Measurements from ENCODE around the gene NKTR.

The NKTR gene

GRCh38 chr3:42662813-42663535, 62.5 kb downstream of the NKTR start:
- DNase-seq (ENCODE audit: low read depth) = no peak

GRCh38 chr3:42663581-42664437, 63.3 kb downstream of the NKTR start:
- no peak for DNase-seq (ENCODE audit: low read depth)

DNA sequence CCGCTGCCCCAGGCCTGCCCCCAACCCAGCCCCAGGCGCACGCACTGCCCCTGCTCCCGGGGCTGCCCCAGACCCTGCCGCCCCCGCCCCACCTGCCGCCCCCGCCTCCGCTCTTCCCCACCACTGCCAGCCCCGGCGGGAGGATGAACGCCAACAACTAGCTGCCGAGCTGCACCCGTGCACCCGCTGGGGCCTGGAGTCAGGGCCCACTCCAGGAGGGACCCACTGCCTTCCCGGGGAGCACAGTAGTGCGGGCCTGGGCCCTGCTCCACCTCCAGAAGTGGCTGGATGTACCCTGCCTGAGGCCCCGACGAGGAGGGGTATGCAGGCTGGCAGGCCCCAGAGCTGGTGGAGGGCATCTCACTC, 63.9 kb downstream of the NKTR start:
- DNase-seq (ENCODE audit: low read depth) = no peak

DNA sequence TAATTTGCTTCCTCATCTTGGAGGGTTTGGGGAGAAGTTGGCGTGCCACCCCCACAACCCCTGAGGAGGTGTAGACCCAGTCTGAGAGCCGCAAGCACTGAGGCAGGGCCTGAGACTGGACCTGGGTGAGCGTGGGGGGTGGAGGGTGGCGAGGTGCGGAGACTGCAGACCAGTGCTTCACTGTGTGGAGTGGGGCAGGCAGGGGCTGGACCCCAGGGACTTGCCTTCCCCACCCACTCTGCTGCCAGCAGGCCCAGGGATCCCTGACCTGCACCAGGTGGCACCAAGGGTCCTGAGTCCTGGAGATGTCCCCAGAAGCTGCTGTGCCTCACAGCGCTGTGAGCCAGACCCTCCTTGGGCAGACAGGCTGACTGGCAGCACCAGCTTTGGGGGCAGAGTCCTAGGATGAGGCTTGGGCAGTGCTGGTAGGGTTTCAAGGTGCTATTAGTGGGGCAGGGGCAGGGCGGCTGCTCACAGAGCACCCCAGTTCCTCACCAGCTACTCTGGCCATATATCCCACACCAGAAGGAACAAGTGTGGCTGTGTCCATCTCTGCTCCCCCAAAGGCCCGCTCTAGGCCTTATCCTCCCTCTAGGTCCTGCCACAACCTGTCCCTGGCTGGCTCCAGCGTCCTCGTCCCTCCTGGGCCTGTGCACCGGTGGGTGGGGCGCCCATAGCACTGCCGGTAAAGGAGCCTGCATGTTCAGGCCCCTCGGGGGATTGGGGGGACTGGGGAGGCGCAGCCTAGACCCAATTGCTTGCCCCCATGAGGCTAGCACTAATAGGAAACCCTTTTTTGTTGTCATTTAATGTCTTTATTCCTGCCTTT, 64.8 kb downstream of the NKTR start:
- no peak for DNase-seq (ENCODE audit: low read depth)

- DNase-seq (ENCODE audit: low read depth) = no peak
Observed at GRCh38 chr3:42666022-42666421, 65.5 kb downstream of the NKTR start.

DNA sequence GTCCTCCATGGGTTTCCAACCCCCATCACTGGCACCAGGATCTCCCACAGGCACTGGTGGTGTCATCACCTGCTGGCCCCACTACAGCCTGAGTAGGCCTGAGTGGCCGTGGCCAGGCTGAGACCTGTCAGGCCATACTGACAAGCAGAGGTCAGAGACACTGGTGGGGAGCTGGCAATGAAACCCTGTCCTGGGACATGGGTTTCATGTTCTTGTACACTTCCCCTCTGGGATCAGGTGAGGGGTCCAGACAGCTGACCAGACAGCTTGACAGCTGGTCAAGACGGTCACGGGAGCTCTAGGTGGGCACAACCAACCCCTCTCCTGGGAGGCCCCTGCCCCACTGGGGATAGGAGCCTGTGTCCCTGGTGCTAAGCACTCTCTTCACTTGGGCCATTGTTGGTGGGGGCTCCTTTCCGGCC, 66.1 kb downstream of the NKTR start:
- DNase-seq (ENCODE audit: low read depth) = no peak

DNA sequence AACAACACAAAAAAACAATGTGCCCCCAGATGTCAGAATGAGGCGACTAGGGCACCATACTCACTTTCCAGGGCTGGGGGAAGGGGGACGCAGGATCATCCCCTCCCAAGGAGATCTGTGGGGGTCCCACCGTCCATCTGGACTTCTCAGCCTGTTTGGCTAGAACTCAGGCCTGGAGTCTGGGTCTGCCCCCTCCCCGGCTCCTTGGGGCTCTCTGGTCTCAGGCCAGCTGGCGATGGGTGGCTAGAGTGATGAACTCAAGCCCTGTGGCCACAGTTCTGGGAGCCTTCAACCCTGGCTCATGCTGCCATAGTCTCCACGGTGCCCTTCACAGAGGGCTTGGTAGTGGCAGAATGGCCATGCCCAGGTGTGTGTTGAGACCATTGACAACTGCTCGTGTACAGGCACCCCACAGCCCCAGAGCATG, 66.6 kb downstream of the NKTR start:
- DNase-seq (ENCODE audit: low read depth) = no peak

- no peak for DNase-seq (ENCODE audit: low read depth)
Observed at GRCh38 chr3:42667523-42668412, 67.3 kb downstream of the NKTR start.

DNA sequence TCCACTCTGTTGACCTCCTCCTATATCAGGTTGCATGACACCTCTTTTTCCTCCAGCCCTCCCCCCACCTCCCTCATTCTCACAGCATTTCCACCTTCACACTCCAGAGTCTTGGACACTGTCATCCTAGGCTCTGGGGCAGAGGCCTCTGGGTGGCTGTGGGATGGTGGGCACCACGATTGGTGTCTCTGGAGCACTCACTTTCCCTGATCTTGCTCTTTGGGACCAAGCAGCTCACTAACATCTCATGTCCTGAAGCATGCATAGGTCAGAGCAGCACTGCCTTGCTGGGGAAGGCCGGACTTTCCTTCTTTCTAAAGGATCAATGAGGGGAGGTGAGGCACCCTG, 67.9 kb downstream of the NKTR start:
- DNase-seq (ENCODE audit: low read depth) = no peak

DNA sequence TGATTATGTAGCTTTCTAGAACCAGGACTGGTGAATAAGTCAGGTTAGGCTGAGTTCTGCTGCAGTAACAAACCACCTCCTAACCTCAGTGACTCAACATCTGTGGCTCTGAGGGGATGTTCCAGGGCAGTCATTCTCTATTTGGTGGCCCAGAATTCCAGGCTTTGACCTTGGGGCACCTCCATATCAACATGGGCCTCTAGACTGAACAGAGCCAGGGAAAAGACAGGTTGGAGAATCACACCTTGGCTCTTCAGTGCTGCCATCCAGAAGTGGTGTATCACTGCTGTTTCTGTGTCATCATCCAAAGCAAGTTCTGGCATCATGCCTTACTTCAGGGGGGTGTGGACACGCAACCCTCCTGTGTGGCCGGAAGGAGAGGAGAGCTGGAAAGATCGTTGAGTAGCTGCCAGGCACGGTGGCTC, 68.3 kb downstream of the NKTR start:
- no peak for DNase-seq (ENCODE audit: low read depth)

- no peak for DNase-seq (ENCODE audit: low read depth)
Observed at GRCh38 chr3:42670051-42670576, 69.6 kb downstream of the NKTR start.

GRCh38 chr3:42670670-42671069, 70.2 kb downstream of the NKTR start:
- DNase-seq (ENCODE audit: low read depth) = no peak

DNA sequence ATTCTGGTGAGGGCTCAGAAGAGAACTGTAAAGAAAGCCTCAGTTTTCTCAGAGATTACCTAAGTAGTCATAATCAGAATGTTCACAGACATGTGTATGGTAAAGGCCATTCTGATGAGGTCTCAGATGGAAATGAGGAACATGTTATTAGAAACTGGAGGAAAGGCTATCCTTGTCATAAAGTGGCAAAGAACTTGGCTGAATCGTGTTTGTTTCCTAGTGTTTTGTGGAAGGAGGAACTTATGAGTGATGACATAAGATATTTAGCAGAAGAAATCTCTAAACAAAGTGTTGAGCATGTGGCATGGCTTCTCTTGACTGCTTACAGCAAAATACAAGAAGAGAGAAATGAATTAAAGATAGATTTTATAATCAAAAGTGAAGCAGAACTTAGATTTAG, 72.0 kb downstream of the NKTR start:
- no peak for DNase-seq (ENCODE audit: low read depth)

DNA sequence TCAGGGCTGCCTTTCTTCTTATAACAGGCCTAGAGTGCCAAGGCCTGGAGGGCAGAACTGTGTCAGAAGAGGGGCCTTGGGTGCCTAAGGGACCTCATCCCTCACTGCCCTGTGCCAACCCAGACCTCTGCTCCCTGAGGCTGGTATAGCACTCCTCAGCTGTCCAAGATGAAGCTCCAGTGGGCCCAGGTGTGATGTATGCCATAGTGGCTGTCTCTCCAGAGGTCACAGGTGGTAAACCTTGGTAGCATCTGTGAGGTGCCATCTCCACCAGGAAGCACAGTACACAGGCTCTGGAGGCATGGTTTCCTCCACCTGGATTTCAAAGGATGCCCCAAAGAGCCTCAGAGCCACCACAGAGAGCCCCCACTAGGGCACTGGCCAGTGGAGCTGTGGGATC, 72.6 kb downstream of the NKTR start:
- no peak for DNase-seq (ENCODE audit: low read depth)

GRCh38 chr3:42674146-42674545, 73.7 kb downstream of the NKTR start:
- no peak for DNase-seq (ENCODE audit: low read depth)

DNA sequence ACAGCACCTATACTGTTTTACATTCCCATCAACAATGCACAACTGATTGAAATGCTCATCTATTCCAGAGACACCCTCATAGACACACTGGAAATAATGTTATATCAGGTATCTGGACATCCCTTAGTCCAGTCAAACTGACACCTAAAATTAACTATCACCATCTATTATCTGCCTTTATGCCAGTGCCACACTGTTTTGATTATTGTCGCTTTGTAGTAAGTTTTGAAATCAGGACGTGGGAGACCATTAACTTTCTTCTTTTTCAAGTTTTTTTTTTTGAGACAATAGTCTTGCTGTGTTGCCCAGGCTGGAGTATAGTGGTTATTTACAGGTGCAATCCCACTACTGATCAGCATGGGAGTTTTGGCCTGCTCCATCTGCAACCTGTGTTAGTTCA, 75.4 kb downstream of the NKTR start:
- DNase-seq (ENCODE audit: low read depth) = no peak

DNA sequence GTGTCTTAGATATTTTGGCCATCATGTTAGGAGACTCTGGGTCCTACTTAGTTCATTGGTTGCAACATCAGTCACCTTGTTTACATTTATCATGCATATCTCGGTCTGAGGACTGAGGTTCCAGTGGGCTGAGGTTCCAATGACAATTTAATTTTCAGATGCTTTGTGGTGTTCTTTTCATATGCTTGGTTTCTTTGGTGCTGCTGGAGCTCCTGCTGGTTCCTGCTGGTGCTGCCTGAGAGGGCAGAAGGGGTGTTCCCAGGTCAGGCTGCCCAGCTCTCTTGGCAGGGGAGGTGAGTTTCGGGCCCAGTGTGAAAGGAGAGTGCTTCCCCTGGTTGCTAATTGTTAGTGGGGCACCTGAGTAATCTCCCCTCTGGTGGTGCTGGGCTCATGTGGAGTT, 78.0 kb downstream of the NKTR start:
- DNase-seq (ENCODE audit: low read depth) = no peak

DNA sequence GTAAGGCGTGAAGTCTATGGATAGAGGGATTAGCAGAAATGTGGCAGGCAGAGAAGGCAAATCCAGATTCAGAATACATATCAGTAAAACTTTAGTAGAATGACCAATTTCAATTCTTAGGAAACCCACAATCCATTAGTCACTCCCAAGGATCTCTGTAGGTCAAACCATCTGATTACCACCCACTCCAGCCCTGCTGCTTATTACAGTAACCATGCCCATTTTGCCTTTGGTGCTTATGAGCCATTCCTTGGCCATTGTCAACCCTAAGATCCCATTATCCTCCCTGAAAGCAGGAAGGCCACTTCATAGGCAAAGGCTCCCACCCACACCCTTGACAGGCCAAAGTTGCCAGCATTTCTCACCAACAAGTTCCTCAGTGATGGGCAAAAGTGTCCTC, 79.8 kb downstream of the NKTR start:
- DNase-seq (ENCODE audit: low read depth) = no peak

DNA sequence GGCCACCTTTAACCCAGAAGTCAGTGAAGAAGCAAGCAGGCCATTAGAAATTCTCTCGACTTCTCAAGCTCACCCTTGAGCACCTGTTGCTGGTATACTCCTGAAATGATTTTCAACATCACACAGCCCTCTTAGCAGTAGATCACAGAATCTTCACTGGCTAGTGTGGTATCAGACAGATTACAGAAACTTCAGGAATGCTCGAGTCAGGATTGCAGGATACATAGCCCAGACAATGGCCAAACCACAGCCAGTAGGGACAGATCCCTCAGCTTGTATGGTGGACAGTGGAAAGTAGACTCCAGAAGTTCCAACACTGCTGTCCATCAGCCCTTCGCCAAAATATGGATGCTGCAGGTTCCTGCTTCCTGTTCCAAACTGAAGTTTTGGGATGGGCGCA, 80.3 kb downstream of the NKTR start:
- no peak for DNase-seq (ENCODE audit: low read depth)

DNA sequence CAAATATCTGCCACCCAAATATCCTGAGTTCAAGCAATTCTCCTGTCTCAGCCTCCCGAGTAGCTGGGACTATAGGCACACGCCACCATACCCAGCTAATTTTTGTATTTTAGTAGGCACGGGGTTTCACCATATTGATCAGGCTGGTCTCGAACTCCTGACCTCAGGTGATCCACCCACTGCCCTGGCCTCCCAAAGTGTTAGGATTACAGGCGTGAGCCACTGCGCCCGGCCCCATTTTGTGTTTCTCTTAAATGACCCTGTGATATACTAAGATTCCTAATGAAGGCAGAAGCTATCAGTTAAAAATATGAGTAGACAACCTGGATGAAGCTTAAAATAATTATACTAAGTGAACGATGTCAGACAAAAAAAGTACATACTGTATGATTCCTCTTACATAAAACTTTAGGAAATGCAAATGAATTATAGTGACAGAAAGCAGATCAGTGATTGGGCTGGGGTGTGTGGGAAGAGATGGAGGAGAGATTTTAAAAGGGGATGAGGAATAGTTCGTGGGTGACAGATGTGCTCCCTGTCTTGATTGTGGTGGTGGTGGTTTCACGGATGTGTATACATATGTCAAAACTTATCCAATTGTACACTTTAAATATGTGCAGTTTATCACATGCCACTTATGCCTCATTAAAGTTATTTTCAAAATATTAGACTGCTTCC, 81.0 kb downstream of the NKTR start:
- DNase-seq (ENCODE audit: low read depth) = no peak

Measured in activated T-cell treated with anti-CD3 and anti-CD28 coated beads for 24 hours (primary cell).